Measurements from ENCODE around the gene PI4K2B. TPM values are rescaled to one million over a fixed set of nuclear protein-coding genes. Genes with fewer than 3 reads are reported as not detected.
"Not testable (repeated sequence)": the region's sequence is repeated elsewhere in the genome, so short reads cannot be mapped to it uniquely, and the experiment has no call there.

Gene PI4K2B
- total RNA-seq, 1 experiment from 2014 or later, result 22.2 TPM

DNA sequence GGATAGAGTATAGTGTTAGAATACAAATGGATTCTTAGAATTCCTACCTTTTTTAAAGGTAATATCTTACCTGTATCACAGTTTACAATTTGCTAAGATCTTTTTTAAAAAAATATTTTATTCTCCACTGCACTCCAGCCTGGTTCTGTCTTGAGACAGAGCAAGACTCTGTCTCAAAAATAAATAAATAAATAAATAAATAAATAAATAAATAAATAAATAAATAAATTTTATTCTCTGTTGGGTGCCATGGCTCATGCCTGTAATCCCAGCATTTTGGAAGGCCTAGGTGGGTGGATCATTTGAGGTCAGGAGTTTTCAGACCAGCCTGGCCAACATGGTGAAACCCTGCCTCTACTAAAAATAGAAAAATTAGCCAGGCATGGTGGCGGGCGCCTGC, 2.2 kb downstream of the PI4K2B start:
- not testable (repeated sequence) for H3K27me3 ChIP-seq, H3K36me3 ChIP-seq, H3K9me3 ChIP-seq, DNase-seq
- peak overlapping the region; percentile 79 for H3K4me3 ChIP-seq

DNA sequence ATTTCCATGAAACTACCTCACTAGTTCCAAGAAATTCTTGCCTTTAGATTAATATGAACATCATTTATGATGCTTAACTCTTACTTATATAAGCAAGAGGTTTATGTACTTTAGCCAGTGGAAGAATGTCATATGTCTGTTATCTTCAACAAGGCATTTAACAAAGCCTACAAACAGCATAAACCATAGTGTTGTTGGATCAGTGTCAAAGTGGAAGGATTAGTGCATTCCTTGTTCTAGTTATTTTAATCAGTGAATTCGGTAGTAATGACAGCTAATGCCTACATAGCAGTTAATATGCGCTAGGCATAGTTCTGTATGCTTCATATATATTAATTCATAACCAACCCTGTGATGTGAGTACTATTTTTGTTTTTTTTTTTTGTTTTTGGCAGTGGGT, 3.1 kb downstream of the PI4K2B start:
- DNase-seq, result no peak
- no peaks in the 10 kb centered on the region for H3K36me3 ChIP-seq
- peaks cover 5% of the 10 kb centered on the region; the same call in 1 of the 2 replicates for H3K9me3 ChIP-seq
- H3K4me3 ChIP-seq, result no peak overlapping the region
- H3K27me3 ChIP-seq, result no peaks in the 10 kb centered on the region

DNA sequence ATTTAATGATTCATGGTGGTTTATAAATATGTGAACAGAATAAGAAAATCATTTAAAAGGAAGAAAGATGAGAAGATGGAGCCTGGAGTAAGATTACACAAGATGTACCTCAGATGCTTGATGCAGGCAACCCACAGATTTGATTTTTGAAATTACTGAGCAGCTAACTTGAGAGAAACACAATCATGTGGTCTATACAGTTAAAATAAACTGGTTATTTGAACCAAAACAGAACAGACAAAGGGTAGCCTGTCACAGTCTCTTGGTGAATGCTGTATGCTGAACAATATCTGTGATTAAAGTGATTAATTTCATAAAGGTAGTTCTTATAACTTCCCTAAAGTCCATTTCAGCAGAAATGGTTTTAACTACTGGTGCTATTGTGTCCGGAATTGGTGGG, 4.2 kb downstream of the PI4K2B start:
- peaks cover 4% of the 10 kb centered on the region; the same call in 1 of the 2 replicates for H3K9me3 ChIP-seq
- DNase-seq, result no peak
- H3K27me3 ChIP-seq, result no peaks in the 10 kb centered on the region
- no peaks in the 10 kb centered on the region for H3K36me3 ChIP-seq
- H3K4me3 ChIP-seq, result no peak overlapping the region

DNA sequence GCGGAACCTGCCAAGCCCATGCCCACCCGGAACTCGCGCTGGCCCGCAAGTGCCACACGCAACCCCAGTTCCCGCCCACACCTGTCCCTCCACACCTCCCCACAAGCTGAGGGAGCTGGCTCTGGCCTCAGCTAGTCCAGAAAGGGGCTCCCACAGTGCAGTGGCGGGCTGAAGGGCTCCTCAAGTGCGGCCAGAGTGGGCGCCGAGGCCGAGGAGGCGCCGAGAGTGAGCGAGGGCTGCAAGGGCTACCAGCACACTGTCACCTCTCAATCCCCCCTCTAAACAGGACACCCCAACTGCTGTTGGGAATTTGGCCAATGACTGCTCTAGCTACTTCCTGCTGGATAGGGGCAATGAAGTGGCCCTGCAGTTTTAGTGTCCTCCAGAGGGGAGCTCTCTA, 5.7 kb downstream of the PI4K2B start:
- H3K36me3 ChIP-seq, DNase-seq, H3K4me3 ChIP-seq, H3K27me3 ChIP-seq, H3K9me3 ChIP-seq: not testable (repeated sequence)

DNA sequence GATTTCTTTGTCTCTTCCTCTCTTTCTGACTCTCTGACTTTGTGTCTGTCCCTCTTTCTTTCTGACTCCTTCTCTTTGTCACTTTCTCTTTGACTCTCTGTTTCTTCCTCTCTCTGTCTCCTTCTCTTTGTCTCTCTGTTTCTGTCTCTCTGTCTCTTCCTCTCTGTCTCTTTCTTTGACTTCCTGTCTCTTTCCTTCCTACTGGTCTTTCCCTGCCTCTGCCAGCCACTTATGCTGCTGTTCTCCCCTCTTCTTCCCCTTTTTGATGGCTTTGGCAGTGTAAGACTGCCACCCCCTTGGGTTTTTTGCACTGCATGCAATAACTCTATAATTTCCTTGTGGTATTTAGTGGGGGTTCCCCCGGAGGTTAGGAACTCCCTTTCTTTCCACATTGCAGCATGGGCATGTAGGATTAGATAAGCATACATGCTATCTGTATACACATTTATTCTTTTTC, 6.9 kb downstream of the PI4K2B start:
- not testable (repeated sequence) for H3K27me3 ChIP-seq, DNase-seq, H3K4me3 ChIP-seq, H3K36me3 ChIP-seq, H3K9me3 ChIP-seq

DNA sequence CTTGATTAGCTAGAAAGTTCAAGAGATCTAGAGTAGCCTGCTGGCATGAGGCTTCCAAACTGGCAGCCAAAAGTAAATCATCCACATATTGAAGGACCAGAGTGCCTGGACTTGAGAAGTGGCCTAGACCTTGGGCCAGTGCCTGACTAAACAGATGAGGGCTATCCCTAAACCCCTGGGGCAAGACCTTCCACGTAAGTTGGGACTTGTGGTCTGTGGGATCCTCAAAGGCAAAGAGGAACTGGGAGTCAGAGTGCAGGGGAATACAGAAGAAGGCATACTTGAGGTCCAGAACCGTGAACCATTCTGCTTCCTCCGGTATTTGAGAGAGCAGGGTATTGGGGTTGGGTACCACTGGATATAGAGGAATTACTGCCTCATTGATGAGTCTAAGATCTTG, 8.4 kb downstream of the PI4K2B start:
- H3K9me3 ChIP-seq, H3K27me3 ChIP-seq, H3K36me3 ChIP-seq, DNase-seq, H3K4me3 ChIP-seq: not testable (repeated sequence)

DNA sequence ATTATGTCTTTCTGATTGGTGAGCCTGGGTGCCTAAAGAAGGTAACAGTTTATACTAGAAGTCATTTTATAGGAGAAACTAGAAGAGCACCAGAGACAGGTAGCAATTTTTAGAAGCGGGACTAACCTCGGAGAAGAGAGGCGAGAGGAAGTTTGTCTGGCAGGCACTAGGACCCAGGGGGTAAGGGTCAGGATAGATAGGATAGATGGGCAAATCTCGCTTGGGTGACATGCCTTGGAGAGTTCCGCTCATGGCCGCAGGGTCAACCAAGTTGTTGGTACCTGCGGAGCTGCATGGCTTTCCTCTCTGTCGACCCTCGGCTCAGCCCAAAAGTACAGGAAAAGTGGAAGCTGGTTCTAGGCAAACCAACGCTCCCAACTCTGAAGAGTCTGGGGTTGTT, 11.3 kb downstream of the PI4K2B start:
- no peaks in the 10 kb centered on the region for H3K9me3 ChIP-seq
- H3K27me3 ChIP-seq, result no peaks in the 10 kb centered on the region
- H3K36me3 ChIP-seq, result no peaks in the 10 kb centered on the region
- DNase-seq, result no peak
- no peak overlapping the region for H3K4me3 ChIP-seq

DNA sequence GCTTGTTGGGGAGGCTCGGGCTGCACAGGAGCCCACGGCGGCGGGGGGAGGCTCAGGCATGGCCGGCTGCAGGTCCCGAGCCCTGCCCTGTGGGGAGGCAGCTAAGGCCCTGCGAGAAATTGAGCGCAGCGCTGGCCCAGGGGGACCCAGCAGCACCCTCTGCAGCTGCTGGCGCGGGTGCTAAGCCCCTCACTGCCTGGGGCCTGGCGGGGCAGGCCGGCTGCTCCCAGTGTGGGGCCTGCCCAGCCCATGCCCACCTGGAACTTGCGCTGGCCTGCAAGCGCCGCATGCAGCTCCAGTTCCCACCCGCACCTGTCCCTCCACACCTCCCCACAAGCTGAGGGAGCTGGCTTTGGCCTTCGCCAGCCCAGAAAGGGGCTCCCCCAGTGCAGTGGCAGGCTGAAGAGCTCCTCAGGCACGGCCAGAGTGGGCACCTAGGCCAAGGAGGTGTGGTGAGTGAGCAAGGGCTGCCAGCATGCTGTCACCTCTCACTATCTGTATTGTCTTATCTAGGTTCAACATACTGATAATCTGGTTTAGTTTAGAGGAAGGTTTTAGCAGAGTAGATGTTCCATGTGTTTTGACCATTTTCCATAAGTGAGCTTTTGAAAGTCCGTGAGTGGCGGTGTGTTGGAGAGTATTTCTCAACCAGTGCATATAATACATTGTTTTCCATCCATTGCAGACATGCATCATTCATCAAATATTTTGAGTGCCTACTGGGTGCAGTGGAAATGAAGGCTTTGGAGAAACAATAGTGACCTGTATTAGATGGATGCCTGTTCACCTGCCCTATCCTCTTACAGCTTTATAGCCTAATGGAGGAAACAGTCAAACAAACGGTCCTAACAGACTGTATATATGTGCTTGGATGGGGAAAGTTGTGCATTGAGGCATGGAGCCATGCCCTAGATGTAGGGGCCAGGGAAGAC, 13.1 kb downstream of the PI4K2B start:
- Histone ChIP-seq H3K27me3 (no peaks in the 10 kb centered on the region), H3K36me3 (no peaks in the 10 kb centered on the region), H3K4me3 (no peak overlapping the region), H3K9me3 (no peaks in the 10 kb centered on the region)
- DNase-seq, result no peak

DNA sequence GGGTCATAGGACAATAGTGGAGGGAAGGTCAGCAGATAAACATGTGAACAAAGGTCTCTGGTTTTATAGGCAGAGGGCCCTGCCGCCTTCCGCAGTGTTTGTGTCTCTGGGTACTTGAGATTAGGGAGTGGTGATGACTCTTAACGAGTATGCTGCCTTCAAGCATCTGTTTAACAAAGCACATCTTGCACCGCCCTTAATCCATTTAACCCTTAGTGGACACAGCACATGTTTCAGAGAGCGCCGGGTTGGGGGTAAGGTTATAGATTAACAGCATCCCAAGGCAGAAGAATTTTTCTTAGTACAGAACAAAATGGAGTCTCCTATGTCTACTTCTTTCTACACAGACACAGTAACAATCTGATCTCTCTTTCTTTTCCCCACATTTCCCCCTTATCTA, 15.0 kb downstream of the PI4K2B start:
- not testable (repeated sequence) for DNase-seq, H3K36me3 ChIP-seq, H3K27me3 ChIP-seq, H3K4me3 ChIP-seq, H3K9me3 ChIP-seq

DNA sequence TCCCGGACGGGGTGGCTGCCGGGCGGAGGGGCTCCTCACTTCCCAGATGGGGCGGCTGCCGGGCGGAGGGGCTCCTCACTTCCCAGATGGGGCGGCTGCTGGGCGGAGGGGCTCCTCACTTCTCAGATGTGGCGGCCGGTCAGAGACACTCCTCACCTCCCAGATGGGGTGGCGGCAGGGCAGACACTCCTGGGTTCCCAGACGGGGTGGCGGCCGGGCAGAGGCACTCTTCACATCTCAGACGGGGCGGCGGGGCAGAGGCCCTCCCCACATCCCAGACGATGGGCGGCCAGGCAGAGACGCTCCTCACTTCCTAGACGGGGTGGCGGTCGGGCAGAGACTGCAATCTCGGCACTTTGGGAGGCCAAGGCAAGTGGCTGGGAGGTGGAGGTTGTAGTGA, 15.7 kb downstream of the PI4K2B start:
- H3K4me3 ChIP-seq, H3K27me3 ChIP-seq, H3K9me3 ChIP-seq, H3K36me3 ChIP-seq, DNase-seq: not testable (repeated sequence)

DNA sequence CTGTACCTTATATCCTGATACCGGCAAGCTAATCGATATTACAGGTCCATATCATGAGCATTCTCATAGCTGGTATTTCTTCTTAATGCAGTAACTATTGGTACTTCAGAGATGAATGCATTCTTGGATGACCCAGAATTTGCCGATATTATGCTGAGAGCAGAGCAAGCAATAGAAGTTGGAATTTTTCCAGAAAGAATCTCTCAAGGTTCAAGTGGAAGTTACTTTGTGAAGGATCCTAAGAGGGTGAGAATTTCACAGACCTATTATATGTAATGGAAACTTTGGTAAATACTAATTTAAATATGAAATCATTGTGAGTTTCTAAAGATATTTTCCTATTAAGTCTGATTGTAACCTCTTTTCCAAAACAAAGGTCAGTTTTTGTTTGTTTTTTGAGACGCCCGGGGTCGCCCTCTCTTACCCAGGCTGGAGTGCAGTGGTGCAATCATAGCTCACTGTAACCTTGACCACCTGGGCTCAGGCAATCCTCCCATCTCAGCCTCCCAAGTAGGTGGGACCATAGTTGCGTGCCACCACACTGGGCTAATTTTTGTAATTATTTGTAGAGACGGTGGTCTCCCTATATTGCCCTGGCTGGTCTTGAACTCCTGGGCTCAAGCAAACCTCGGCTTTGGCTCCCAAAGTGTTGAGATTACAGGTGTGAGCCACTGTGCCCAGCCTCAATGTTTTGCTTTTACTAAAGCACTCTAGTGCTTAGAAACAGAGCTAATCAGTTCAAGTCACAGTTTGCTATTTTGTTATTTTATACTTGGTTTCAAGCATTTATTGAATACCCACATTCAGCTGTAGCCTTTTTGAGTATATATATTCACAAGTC, 18.6 kb downstream of the PI4K2B start:
- H3K27me3 ChIP-seq, result no peaks in the 10 kb centered on the region
- H3K9me3 ChIP-seq, result no peaks in the 10 kb centered on the region
- no peak overlapping the region for H3K4me3 ChIP-seq
- no peaks in the 10 kb centered on the region; the same call in 1 of the 2 replicates for H3K36me3 ChIP-seq
- DNase-seq, result no peak

DNA sequence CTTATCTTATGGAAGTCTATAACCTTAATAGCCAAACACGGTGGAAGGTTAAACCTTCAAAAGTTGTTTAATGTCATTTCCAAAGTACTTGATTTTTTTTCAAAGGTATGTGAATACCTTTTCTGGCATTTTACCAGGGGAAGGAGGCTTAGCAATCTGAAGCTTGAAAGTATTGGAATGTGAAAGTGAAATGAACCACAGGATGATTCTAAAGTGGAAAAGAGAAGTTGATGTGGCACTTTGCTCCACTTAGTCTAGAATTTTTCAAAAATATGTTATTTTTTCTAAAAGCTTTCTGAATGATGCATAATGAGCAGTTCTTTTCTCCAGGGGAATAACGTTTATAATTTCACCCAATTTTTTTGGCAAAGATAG, 19.2 kb downstream of the PI4K2B start:
- Histone ChIP-seq H3K9me3 (no peaks in the 10 kb centered on the region), H3K27me3 (no peaks in the 10 kb centered on the region), H3K4me3 (no peak overlapping the region), H3K36me3 (no peaks in the 10 kb centered on the region; the same call in 1 of the 2 replicates)
- DNase-seq, result no peak

DNA sequence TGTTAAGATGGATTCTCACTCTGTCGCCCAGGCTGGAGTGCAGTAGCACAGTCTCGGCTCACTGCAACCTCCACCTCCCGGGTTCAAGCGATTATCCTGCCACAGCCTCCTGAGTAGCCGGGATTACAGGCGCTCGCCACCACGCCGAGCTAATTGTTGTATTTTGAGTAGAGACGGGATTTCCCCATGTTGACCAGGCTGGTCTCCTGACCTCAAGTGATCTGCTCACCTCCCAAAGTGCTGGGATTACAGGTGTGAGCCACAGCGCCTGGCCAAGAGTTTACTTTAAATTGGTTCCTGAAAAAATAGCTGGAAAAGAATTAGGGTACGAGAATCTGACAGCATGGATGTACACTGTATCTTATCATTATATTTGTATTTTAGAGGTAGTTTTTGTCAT, 20.0 kb downstream of the PI4K2B start:
- H3K36me3 ChIP-seq, H3K9me3 ChIP-seq, H3K27me3 ChIP-seq, H3K4me3 ChIP-seq, DNase-seq: not testable (repeated sequence)

DNA sequence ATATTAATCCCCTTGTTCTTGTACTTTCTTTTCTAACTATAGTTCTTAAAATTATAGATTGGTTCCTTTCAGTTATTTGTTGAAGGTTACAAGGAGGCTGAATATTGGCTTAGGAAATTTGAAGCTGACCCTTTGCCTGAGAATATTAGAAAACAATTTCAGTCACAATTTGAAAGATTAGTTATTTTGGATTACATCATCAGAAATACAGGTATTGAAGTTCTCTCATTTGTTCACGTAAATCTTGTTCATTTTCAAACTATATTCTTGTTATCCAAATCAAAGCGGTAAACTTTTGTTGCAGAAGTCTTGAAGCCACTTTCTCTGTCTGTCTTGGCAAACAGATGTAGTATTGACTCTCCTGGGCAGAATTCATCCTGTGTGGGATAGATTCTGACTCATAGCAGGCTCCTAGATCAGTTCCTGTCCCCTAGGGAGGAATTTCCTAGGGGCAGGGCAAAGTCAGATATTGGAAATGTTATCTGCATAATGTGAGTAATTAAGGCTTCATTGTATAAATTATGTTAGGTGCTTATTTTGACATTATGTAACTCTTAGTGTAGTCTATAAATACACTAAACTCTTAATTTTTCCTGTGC, 25.2 kb downstream of the PI4K2B start:
- no peak overlapping the region for H3K4me3 ChIP-seq
- no peak for DNase-seq
- H3K27me3 ChIP-seq, result no peaks in the 10 kb centered on the region
- H3K36me3 ChIP-seq, result peaks cover 2% of the 10 kb centered on the region
- no peaks in the 10 kb centered on the region for H3K9me3 ChIP-seq

DNA sequence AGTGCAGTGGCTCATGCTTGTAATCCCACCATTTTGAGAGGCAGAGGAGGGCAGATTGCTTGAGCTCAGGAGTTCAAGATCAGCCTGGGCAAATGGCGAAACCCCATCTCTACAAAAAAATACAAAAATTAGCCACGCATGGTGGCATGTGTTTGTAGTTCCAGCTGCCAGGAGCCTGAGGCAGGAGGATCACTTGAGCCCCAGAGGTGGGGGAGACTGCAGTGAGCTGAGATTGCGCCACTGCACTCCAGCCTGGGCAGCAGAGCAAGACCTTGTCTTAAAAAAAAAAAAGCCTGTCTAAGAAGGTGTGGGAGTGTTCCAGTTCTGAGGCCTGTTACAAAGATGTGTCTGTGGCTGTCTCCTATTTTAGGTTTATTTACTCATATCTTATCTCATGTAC, 38.0 kb downstream of the PI4K2B start:
- Histone ChIP-seq H3K36me3 (no peaks in the 10 kb centered on the region), H3K4me3 (no peak overlapping the region), H3K9me3 (no peaks in the 10 kb centered on the region), H3K27me3 (no peaks in the 10 kb centered on the region)
- DNase-seq, result no peak

DNA sequence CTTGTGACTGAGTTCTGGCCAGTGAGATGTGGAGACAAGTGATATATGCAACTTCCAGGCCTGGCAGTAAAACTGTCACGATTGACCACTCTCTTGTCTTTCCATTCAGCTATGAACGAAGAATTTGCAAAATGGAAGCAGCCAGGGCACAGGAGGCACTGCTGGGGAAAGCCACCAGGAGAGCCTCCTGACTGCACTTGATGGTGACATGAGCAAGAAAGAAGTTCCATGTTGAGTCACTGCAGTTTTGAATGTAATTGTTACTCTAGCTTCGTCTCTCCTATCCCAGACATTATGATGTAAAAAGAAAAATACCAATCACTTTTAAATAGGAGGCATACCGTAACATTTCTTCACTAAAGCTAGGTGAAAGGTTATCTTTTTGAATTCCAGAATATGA, 46.4 kb downstream of the PI4K2B start:
- no peak for DNase-seq
- Histone ChIP-seq H3K9me3 (no peaks in the 10 kb centered on the region), H3K27me3 (no peaks in the 10 kb centered on the region), H3K4me3 (no peak overlapping the region), H3K36me3 (no peaks in the 10 kb centered on the region)

DNA sequence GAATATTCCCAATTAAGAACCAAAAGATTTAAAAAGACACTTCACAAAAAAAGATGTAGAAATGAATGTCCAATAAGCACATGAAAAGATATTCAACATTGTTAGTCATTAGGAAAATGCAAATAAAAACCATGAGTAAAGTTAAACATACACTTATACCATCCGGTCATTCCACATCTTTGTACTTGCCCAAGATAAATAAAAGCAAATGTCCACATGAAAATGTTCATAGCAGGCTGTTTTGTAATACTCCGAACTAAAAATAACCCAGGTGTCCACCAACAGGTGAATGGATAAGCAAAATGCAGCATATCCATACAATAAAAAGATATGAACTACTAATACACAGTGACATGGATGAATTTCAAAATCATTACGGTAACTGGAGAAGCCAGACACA, 50.1 kb downstream of the PI4K2B start:
- Histone ChIP-seq H3K36me3 (no peaks in the 10 kb centered on the region), H3K27me3 (no peaks in the 10 kb centered on the region), H3K4me3 (no peak overlapping the region), H3K9me3 (no peaks in the 10 kb centered on the region)
- DNase-seq, result no peak

Data from MG63 (cell line).